Suprapubic skin (tissue), 4 donors: ENCODE data around the gene WSCD1. TPM values are rescaled to one million over a fixed set of nuclear protein-coding genes. Genes with fewer than 3 reads are reported as not detected.

ENCODE experiments used
- DNase-seq, 2 donors: peaks; one replicate each; pipeline ENCODE4 v3.0.0-alpha.2; 2019; ENCODE audit warnings: low spot score in 2 of 2
- H3K27ac ChIP-seq: fragments of 200-600 bp; sonication (generic); one replicate; pipeline ENCODE4 v1.5.1; 2019
- H3K27me3 ChIP-seq: fragments of 200-600 bp; sonication (generic); one replicate; pipeline ENCODE4 v1.5.1; 2019
- H3K36me3 ChIP-seq: fragments of 200-600 bp; sonication (generic); one replicate; pipeline ENCODE4 v1.5.1; 2019
- H3K4me1 ChIP-seq: fragments of 200-600 bp; sonication (generic); one replicate; pipeline ENCODE4 v1.5.1; 2019
- H3K4me3 ChIP-seq: fragments of 200-600 bp; sonication (generic); one replicate; pipeline ENCODE4 v1.5.1; 2019; ENCODE audit warnings: mild to moderate bottlenecking
- H3K9me3 ChIP-seq: fragments of 200-600 bp; sonication (generic); one replicate; pipeline ENCODE4 v1.5.1; 2019
- CTCF ChIP-seq, 2 donors: fragments of 200-600 bp in 1 of 2; fragments of 450-650 bp in 1 of 2; sonication (generic) in 1 of 2; IDR thresholded peaks; one replicate each; pipeline ENCODE4 v1.5.1; 2016 to 2019; ENCODE audit warnings: antibody characterized with exemption in 2 of 2, mild to moderate bottlenecking in 1 of 2, moderate library complexity in 1 of 2
- EP300 ChIP-seq: sonication (generic); formaldehyde crosslinking; IDR thresholded peaks from one replicate; pipeline ENCODE4 v1.6.1; 2017; ENCODE audit warnings: antibody characterized with exemption
- POLR2A ChIP-seq, 2 donors: fragments of 450-650 bp; IDR thresholded peaks; one replicate each; pipeline ENCODE4 v1.6.1; 2017; ENCODE audit warnings: antibody characterized with exemption in 2 of 2, mild to moderate bottlenecking in 2 of 2, moderate library complexity in 2 of 2
- POLR2AphosphoS5 ChIP-seq, 3 donors: sonication (generic); formaldehyde crosslinking; IDR thresholded peaks; one replicate each; pipeline ENCODE4 v1.6.1; 2017; ENCODE audit warnings: antibody characterized with exemption in 3 of 3
- WGBS: methylation state at CpG from one replicate; pipeline ENCODE4 v1.1.5; 2018; 5-methylcytosine and 5-hydroxymethylcytosine counted together
- total RNA-seq, 4 donors: library from RNA; depleted of rRNA; stranded (reverse); fragments of >200 nt; gene quantifications; one replicate each; pipeline ENCODE4 v1.1.0, GENCODE V29; 2016

Gene WSCD1
- total RNA-seq, 4 donors from 2014 or later, result 0.76 to 4.9 (median 1.6) TPM

- Histone ChIP-seq H3K27me3 (peaks cover 6% of the 10 kb centered on the region), H3K4me1 (no peaks in the 10 kb centered on the region), H3K27ac (no peak overlapping the region), H3K9me3 (no peaks in the 10 kb centered on the region), H3K36me3 (no peaks in the 10 kb centered on the region), H3K4me3 (no peak overlapping the region)
- no peak for TF ChIP-seq EP300
- TF ChIP-seq POLR2AphosphoS5 (IDR thresholded peaks at IDR 0.05), result no peak
- no peak for TF ChIP-seq CTCF (IDR thresholded peaks at IDR 0.05)
- TF ChIP-seq POLR2A (IDR thresholded peaks at IDR 0.05), result no peak
- 46% methylated on average over 25 of the region's 25 CpGs for WGBS
- no peak for DNase-seq
These were observed 14.4 kb downstream of the WSCD1 start for GRCh38 chr17:6084311-6085161.

- TF ChIP-seq CTCF (IDR thresholded peaks at IDR 0.05) (no peak), POLR2AphosphoS5 (IDR thresholded peaks at IDR 0.05) (no peak), EP300 (no peak), POLR2A (IDR thresholded peaks at IDR 0.05) (no peak)
- DNase-seq, result no peak
- no peaks in the 10 kb centered on the region for H3K9me3 ChIP-seq
- no peaks in the 10 kb centered on the region for H3K36me3 ChIP-seq
- no peak overlapping the region for H3K27ac ChIP-seq
- no peaks in the 10 kb centered on the region for H3K4me1 ChIP-seq
- H3K4me3 ChIP-seq, result no peak overlapping the region
- WGBS, result 73% methylated on average over 8 of the region's 9 CpGs
- peaks cover 11% of the 10 kb centered on the region for H3K27me3 ChIP-seq
These were observed 15.6 kb downstream of the WSCD1 start for GRCh38 chr17:6085812-6086211.

GRCh38 chr17:6086603-6087400 lies 16.6 kb downstream of the WSCD1 start:
- peaks cover 11% of the 10 kb centered on the region for H3K27me3 ChIP-seq
- no peak for DNase-seq
- no peaks in the 10 kb centered on the region for H3K36me3 ChIP-seq
- no peak overlapping the region for H3K27ac ChIP-seq
- 93% methylated on average over 24 of the region's 28 CpGs for WGBS
- no peaks in the 10 kb centered on the region for H3K4me1 ChIP-seq
- no peaks in the 10 kb centered on the region for H3K9me3 ChIP-seq
- TF ChIP-seq POLR2AphosphoS5 (IDR thresholded peaks at IDR 0.05), result no peak
- no peak for TF ChIP-seq POLR2A (IDR thresholded peaks at IDR 0.05)
- TF ChIP-seq EP300, result no peak
- H3K4me3 ChIP-seq, result no peak overlapping the region

- peaks cover 11% of the 10 kb centered on the region for H3K27me3 ChIP-seq
- H3K27ac ChIP-seq, result no peak overlapping the region
- no peak overlapping the region for H3K4me3 ChIP-seq
- no peaks in the 10 kb centered on the region for H3K36me3 ChIP-seq
- DNase-seq, result no peak
- TF ChIP-seq EP300 (no peak), POLR2A (IDR thresholded peaks at IDR 0.05) (no peak), CTCF (IDR thresholded peaks at IDR 0.05) (no peak), POLR2AphosphoS5 (IDR thresholded peaks at IDR 0.05) (no peak)
- no peaks in the 10 kb centered on the region for H3K9me3 ChIP-seq
- WGBS, result 95% methylated on average over 4 of the region's 4 CpGs
- H3K4me1 ChIP-seq, result no peaks in the 10 kb centered on the region
These were observed 18.0 kb downstream of the WSCD1 start for GRCh38 chr17:6088141-6088540.

- H3K27me3 ChIP-seq, result peaks cover 16% of the 10 kb centered on the region
- H3K4me3 ChIP-seq, result no peak overlapping the region
- no peaks in the 10 kb centered on the region for H3K9me3 ChIP-seq
- H3K36me3 ChIP-seq, result no peaks in the 10 kb centered on the region
- no peaks in the 10 kb centered on the region for H3K4me1 ChIP-seq
- TF ChIP-seq CTCF (IDR thresholded peaks at IDR 0.05) (no peak), POLR2AphosphoS5 (IDR thresholded peaks at IDR 0.05) (no peak), EP300 (no peak), POLR2A (IDR thresholded peaks at IDR 0.05) (no peak)
- DNase-seq, result no peak
- no peak overlapping the region for H3K27ac ChIP-seq
- 79% methylated on average over 20 of the region's 20 CpGs for WGBS
These were observed 20.1 kb downstream of the WSCD1 start for GRCh38 chr17:6090253-6090652.
